ENCODE results near the gene HOXA2.

DNA sequence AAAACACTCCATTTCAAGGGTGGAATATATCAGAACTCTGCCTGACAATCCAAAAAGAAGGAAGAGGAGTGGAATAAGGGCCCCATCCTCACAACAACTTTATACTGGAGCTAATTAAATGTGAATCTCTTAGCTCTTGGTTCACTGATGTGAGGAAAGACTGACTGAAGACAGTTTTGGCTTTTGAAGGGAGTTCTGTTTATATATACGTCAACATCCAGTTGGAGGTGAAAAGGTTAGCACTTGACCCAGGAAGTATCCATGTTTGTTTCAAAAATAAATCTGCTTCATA lies 9.7 kb downstream of the HOXA2 start:
- no peak for TF ChIP-seq CTCF (IDR thresholded peaks at IDR 0.05 in 4 of 5, conservative IDR thresholded peaks at IDR 0.05 in 1 of 5)
- no peak for TF ChIP-seq POLR2A (IDR thresholded peaks at IDR 0.05)

Data from gastrocnemius medialis (tissue), 4 donors.